Effector CD8-positive, alpha-beta T cell (primary cell): Measurements from ENCODE around the gene NRARP.
"Not testable (repeated sequence)": the region's sequence is repeated elsewhere in the genome, so short reads cannot be mapped to it uniquely, and the experiment has no call there.

Experiments used
- DNase-seq: peaks from one replicate; lab custom pipeline; 2025; lab: John Stamatoyannopoulos, UW

Gene NRARP

GRCh38 chr9:137262173-137262908 is 39.7 kb downstream of the NRARP start:
- not testable (repeated sequence) for DNase-seq

- DNase-seq = no peak
These were observed 45.2 kb downstream of the NRARP start for GRCh38 chr9:137256856-137257255.

GRCh38 chr9:137256362-137256761 is 45.7 kb downstream of the NRARP start:
- DNase-seq = no peak

GRCh38 chr9:137255448-137256114 is 46.5 kb downstream of the NRARP start:
- DNase-seq = no peak

- DNase-seq = peak; percentile 93
These were observed 47.2 kb downstream of the NRARP start, which contains the start of gene NELFB for GRCh38 chr9:137254624-137255447. TSS of gene NELFB (plus strand) at chr9:137255327.

- DNase-seq = no peak
These were observed 48.1 kb downstream of the NRARP start for GRCh38 chr9:137253717-137254623.

- DNase-seq = no peak
These were observed 49.2 kb downstream of the NRARP start for GRCh38 chr9:137252555-137253506.

GRCh38 chr9:137251490-137252268 is 50.4 kb downstream of the NRARP start:
- DNase-seq = no peak

- DNase-seq = no peak
These were observed 50.9 kb downstream of the NRARP start, which contains the start of gene STPG3 for GRCh38 chr9:137251194-137251461. TSS of gene STPG3 (plus strand) at chr9:137251286. CDS start at chr9:137251287, 1 bp downstream.

- DNase-seq = no peak
These were observed 51.5 kb downstream of the NRARP start for GRCh38 chr9:137250329-137251193.
